ENCODE results near the gene BEGAIN.

Gene BEGAIN

DNA sequence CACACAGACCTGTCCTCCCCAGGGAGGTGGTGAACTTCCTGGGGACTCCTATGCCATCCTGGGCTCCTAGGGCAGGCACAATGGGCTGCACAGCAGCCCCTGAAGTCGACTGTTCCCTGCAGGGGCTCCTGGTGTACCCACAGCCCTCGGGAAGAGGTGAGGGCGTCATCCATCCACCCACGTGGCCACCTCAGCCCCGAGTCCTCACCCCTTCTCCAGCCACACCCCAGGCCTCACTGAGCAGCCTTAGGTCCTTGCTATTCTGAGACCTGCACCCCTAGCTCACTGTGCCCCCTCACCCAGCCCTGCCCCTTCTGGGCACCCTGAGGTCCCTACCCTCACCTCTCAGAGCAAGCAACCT lies 38.9 kb downstream of the BEGAIN start:
- no peak for DNase-seq

GRCh38 chr14:100547633-100548294 lies 39.5 kb downstream of the BEGAIN start:
- no peak for DNase-seq

- DNase-seq = no peak
Measured at GRCh38 chr14:100546051-100546443, 41.2 kb downstream of the BEGAIN start.

GRCh38 chr14:100545359-100545758 lies 41.9 kb downstream of the BEGAIN start:
- no peak for DNase-seq

DNA sequence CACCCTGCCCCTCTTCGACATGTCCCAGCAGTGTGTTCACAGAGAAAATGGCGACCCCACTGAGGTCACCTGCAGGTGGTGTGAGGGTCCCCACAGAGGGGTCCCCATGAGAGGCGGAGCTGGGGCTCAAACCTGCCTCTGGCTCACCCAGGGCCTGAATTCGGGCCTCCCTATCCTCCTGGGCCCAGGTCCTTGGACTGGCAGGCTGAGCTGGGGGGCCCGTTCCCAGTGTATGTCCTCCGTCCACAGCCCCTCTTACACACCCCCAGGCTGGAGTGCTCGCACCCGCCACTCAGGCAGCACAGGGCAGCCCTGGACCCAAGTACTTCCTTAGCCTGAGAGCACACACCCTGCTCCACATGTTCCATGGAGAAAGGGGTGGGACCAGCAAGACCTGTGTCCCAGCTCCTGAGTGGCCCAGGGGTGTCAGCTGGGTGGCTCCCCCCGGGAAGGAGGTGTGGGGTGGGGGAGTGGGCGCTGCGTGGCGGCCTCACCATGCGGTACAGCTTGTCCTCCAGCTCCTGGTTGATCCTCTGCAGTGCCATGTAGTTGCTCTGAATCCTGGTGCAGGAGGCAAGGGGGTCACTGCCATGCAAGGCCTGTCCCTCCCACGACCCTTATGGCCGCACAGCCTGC lies 42.6 kb downstream of the BEGAIN start:
- DNase-seq = no peak

DNA sequence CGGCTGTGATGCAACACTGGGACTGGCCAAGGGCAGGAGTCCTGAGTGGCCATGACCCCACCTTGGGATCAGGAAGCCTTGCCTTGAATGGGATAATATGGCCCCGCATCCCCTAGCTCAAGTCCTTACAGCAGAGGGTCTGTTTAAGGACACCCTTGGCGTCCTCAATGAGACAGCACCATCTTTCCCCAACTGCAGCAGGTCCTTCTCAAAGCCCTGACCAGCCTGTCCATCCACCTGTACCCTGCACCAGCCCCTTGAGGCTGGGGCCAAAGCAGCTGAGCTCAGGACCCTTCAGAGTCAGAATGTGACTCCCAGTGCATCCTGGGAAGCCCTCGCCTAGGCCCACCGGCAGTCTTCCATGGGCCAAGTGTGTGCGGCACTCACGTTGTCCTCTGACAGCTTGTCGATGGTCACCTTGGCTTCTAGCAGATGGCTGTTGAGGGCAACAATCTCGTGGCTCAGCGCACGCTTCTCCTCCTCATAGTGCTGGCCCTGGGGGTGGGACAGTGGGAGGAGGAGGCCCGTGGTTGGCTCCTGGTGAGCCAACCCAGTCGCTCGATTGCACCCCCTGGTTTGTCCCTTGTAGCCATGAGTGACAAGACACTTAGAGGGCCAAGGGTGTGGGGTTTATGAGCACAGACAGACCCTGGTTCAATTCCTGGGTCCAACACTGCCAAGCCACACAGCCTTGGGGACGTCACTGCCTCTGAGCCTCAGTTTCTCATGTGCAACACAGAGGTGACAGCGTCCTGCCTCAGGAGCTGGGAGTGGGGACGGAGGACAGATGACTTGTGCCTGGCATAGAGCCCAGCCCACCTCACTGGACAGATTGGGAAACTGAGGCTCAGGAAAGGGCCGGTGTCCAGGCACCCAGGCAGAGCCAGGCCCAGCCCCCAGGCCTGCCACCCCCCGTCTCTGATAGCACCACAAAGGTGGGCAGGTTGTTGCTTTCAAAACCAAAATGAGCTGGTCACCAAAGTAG lies 43.5 kb downstream of the BEGAIN start:
- DNase-seq = no peak

- DNase-seq = no peak
Measured at GRCh38 chr14:100542619-100543205, 44.5 kb downstream of the BEGAIN start.

GRCh38 chr14:100541621-100542560 lies 45.3 kb downstream of the BEGAIN start:
- DNase-seq = no peak

- no peak for DNase-seq
Measured at GRCh38 chr14:100540926-100541620, 46.1 kb downstream of the BEGAIN start.

DNA sequence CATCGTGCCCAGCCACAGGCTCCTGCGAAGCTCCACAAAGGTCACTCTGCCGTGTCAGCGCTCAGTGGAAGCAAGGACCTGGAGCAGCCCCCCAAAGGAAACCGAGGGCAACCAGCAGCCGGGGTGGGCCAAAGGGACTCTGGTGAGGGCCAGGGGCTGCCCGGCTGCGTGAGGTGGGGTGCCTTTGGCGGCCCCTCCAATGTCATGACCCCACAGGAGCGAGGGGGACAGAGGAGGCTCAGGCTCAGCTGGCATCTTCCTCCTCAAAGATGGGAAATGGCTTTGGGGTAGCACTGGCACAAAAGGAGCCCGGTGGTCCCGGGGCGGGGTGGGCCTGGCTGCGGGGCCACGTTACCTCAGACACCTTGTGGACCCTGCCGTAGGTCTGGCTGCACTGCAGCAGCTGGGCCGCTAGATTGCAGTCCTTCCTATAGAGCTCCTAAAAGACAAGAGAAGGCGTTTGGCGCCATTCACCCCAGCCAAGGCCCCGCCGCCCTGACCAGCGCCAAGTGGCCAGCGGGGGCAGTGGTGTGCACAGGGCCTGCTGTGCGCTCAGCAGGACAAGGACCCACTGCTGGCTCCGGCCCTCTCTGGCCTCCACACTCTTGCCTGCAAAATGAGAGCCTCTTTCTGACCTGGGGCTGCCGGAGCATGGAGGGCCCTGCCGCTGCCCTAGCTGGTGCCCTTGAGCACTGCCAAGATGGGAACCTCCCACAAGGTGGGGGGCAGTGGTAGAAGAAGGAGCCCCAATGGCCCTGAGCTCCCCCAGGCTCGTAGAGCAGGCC lies 46.9 kb downstream of the BEGAIN start:
- DNase-seq = no peak

DNA sequence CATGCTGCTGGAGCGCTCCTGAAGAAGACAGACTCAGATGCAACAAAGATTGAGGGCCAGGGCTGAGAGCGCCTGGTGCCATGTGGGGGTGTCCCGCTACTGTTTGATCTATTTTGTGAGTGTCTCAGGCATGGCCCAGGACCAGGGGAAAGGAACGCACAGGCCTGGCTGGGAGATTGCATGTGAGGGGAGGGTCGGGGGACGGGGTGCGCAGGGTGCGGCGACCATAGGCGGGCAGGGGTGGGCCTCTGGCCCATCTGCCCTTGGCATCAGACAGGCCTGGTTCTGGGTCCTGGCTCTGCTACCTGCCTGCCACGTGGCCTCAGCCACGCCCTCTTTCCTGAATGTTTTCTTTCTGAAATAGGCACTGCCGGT lies 47.5 kb downstream of the BEGAIN start:
- DNase-seq = no peak

- no peak for DNase-seq
Measured at GRCh38 chr14:100539003-100539660, 48.1 kb downstream of the BEGAIN start.

DNA sequence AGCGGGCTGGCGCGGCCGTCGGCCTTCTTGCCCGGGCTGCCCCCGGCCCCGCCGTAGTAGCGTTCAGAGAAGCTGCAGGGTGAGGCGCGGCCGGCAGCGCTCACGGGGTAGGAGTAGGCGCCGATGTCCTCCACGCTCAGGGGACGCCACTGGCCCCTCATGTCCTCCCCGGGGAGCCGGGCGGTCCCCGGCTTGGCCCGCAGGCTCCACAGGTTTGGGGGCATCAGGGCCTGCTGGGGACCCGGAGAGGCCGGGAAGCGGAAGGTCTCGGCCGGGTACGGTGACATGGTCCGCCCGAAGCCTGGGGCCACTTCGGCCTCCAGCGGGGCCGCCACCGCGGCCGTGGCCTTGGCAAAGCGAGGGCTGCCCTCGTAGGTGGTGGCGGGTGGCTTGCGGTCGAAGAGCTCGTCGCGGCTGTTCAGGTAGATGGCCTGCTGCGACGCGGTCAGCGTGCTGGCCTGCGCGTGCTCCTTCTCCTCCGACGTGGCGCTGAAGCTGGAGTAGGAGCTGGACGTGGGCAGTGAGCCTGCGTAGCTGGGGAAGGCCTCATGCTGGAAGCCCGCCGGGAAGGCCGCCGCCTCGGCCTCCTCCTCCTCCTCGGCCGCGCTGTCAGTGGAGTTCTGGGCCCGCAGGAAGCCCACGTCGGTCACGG lies 48.7 kb downstream of the BEGAIN start:
- no peak for DNase-seq

DNA sequence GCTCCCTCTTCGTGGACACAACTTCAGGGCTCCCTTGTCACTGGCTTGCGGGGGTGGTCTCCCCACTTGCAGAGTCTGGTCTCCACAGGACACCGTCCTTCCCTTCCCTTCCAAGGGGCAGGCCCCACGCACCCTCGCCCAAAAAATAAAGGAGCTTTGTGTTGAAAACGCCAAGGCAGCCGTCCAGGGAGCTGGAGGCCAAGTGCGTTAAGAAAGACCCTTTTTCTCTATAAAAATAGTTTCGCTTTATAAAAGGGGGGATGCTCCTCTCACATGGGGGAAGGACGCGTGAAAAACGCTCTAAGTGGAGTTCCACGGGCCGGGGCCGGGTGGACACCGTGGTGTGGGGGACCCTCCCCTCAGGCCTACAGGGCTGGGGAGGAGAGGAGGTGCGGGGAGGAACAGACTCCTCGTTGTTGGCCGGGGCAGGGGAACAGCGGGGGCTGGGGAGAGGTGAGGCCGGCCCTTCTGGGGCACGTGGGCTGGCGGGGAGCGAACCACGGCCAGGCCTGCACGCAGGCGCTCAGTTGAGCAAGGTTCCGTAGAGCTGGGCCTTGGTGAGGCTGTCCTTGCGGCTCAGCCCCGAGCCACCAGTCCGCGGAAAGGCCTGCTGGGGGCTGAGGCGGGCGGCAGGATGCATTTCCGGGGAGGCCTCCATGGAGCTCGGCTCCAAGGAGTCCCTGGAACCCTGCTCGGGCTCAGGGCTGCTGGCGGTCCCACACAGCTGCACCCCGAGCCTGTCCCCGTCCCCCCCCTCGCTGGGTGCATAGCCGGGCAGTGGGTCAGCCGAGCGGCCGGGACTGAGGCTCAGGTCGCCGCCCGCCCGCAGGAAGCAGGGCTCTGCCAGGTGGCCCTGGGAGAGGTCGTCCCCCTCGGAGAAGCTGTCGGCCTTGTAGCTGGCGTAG lies 49.5 kb downstream of the BEGAIN start:
- DNase-seq = no peak

DNA sequence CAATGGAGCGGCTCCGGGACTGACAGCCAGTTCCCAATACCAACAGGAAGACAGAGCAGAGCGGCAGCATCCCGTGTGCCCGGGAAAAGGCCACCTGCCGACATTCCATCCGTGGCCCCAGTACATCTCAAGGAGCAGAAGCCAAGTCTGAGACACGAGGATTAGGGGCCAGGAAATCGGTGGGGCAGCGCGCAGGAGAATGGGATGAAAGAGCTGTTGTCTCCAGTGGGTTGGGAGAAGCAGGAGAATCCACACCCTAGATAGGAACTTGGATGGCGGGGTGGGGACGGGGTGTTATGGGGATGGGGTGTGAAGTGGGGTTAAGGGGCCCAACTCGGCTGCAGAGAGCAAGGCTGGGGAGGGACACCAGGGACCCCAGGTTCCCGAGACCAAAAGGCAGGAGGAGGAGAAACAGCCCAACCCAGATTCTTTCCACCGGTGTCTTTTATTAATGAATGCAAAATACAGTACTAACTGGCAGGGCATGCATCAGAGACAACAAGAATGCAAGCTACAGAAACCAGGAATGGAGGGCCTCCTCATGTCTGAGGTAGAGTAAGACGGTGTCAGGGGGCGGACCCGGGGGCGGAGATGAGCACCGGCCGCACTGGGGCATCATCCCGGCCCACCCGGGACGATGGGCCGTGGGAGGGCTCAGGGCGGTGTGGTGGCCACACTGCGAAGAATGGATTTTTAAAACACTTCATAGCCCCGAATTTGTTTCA lies 50.3 kb downstream of the BEGAIN start:
- no peak for DNase-seq

DNA sequence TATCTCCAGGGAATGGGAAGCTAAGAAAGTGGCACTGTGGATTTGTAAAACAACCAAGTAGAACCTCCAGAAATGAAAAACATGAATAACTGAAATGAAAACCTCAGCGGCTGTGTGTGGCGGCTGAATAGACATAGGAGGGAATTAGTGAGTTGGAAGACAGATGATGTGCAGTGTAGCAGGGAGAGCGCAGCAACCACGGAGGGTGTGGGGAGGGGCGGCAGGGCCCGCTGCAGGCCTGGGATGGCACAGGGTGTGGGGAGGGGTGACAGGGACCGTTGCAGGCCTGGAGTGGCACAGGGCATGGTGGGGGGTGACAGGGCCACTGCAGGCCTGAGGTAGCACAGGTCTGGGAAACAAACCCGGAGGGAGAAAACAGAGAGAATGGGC lies 51.1 kb downstream of the BEGAIN start:
- no peak for DNase-seq

GRCh38 chr14:100535287-100536120 lies 51.7 kb downstream of the BEGAIN start:
- DNase-seq = no peak

All from NCI-H510A (cell line).